Astrocyte (in vitro differentiated cells and primary cell): ENCODE data around the gene TREML1.

Experiments
- EZH2 ChIP-seq: IDR thresholded peaks from 2 replicates; pipeline ENCODE4 v1.6.1; 2012; ENCODE audit warnings: mild to moderate bottlenecking, low read length, inconsistent platforms; ENCODE audit not compliant: insufficient read depth
- TF ChIP-seq, protein P1 (sequence below): IDR thresholded peaks from 2 replicates; pipeline ENCODE4 v1.5.1; 2011; ENCODE audit warnings: low read depth, mild to moderate bottlenecking, inconsistent platforms, low read length, moderate library complexity; ENCODE audit not compliant: insufficient read depth

DNA sequence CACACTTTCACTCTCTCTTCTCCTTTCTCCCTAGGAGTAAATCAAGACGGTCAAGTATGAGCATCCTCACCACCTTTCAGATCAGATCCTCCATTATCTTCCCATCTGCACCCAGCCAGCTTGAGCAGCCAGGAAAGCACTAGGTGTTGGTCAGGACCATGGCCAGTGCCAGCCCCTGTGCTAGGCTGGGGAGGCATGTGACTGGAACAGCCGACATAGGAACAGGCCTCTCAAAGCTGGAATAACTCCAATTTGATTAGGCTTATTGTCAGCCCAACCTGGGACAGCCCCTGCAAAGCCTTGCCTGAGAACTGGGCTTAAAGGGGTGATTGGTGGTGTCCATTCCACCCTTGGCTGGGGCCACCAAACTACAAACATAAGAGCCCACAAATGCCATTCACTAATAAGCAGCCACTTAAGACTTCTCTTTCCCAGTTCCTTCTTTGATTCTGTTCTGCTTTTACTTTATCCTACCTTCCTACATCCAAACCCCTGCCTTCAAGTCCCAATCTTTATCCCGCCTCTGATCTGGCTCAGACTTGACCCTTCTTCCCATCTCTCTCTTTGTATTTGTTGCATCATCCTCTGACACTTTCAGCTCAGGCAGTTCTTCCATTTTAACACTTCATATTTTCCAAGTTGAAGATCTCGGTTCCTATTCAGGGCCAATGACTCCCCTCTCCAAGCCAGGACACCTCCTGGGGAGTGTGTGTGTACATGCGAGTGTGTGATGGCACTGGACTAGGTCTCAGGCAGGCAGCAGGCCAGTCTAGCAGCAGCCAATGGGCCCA lies 13.2 kb upstream of the TREML1 start:
- TF ChIP-seq, protein P1, sequence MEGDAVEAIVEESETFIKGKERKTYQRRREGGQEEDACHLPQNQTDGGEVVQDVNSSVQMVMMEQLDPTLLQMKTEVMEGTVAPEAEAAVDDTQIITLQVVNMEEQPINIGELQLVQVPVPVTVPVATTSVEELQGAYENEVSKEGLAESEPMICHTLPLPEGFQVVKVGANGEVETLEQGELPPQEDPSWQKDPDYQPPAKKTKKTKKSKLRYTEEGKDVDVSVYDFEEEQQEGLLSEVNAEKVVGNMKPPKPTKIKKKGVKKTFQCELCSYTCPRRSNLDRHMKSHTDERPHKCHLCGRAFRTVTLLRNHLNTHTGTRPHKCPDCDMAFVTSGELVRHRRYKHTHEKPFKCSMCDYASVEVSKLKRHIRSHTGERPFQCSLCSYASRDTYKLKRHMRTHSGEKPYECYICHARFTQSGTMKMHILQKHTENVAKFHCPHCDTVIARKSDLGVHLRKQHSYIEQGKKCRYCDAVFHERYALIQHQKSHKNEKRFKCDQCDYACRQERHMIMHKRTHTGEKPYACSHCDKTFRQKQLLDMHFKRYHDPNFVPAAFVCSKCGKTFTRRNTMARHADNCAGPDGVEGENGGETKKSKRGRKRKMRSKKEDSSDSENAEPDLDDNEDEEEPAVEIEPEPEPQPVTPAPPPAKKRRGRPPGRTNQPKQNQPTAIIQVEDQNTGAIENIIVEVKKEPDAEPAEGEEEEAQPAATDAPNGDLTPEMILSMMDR, result no peak
- TF ChIP-seq EZH2, result no peak
